AG20443 (cell line): ENCODE results near the gene GCSH.

ENCODE experiments used
- DNase-seq: peaks from one replicate; pipeline ENCODE4 v3.0.0; 2012; ENCODE audit warnings: low spot score, mixed read lengths

Gene GCSH

GRCh38 chr16:81101702-81102101, 5.5 kb upstream of the GCSH start:
- no peak for DNase-seq

GRCh38 chr16:81099958-81100357, 3.8 kb upstream of the GCSH start:
- DNase-seq, result no peak

GRCh38 chr16:81097230-81097629, 1.0 kb upstream of the GCSH start:
- no peak for DNase-seq

GRCh38 chr16:81096715-81097208, 567 bp upstream of the GCSH start:
- DNase-seq, result no peak

GRCh38 chr16:81095653-81095952, 592 bp downstream of the GCSH start:
- DNase-seq, result no peak

GRCh38 chr16:81094771-81095251, 1.4 kb downstream of the GCSH start:
- DNase-seq, result no peak

GRCh38 chr16:81088836-81089235, 7.4 kb downstream of the GCSH start:
- DNase-seq, result no peak

- no peak for DNase-seq
These were observed 15.2 kb downstream of the GCSH start for GRCh38 chr16:81081014-81081413.

GRCh38 chr16:81080233-81080632, 16.0 kb downstream of the GCSH start:
- DNase-seq, result no peak

GRCh38 chr16:81077076-81077940, 18.9 kb downstream of the GCSH start, which contains the start of gene C16orf46:
C16orf46 (minus strand) TSS chr16:81077238; CDS start chr16:81063955, 13,283 bp downstream.
- peak; percentile 98 for DNase-seq

- DNase-seq, result peak; percentile 90
These were observed 19.6 kb downstream of the GCSH start for GRCh38 chr16:81076566-81077075.

- DNase-seq, result no peak
These were observed 22.4 kb downstream of the GCSH start for GRCh38 chr16:81073560-81074330.

GRCh38 chr16:81071805-81072204, 24.4 kb downstream of the GCSH start:
- DNase-seq, result no peak

GRCh38 chr16:81070979-81071378, 25.2 kb downstream of the GCSH start:
- DNase-seq, result no peak

GRCh38 chr16:81069063-81069462, 27.1 kb downstream of the GCSH start:
- no peak for DNase-seq

- no peak for DNase-seq
These were observed 29.0 kb downstream of the GCSH start for GRCh38 chr16:81067166-81067565.

- no peak for DNase-seq
These were observed 29.5 kb downstream of the GCSH start for GRCh38 chr16:81066681-81067080.

- DNase-seq, result no peak
These were observed 34.2 kb downstream of the GCSH start for GRCh38 chr16:81061871-81062608.

GRCh38 chr16:81061307-81061640, 34.9 kb downstream of the GCSH start:
- no peak for DNase-seq

GRCh38 chr16:81060576-81061306, 35.5 kb downstream of the GCSH start:
- DNase-seq, result no peak

GRCh38 chr16:81053761-81054160, 42.4 kb downstream of the GCSH start:
- DNase-seq, result no peak
